22Rv1 (cell line): Measurements from ENCODE around the gene SWT1.

Experiments used
- CTCF ChIP-seq: fragments of 450-650 bp; IDR thresholded peaks from 2 replicates; pipeline ENCODE4 v1.5.1; 2017; ENCODE audit warnings: mild to moderate bottlenecking
- ZFX ChIP-seq: fragments of 450-650 bp; IDR thresholded peaks from 2 replicates; pipeline ENCODE4 v1.6.1; 2017; ENCODE audit warnings: antibody characterized with exemption, borderline replicate concordance

- TF ChIP-seq CTCF (no peak), ZFX (no peak)
These were observed 70.2 kb downstream of the SWT1 start for GRCh38 chr1:185227161-185227560.
